Central memory CD8-positive, alpha-beta T cell (primary cell): ENCODE measurements around the gene DTNBP1.

Experiments
- ATAC-seq: fragments of 150-1000 bp; cut with Tn5 transposase; replicated peaks from 2 replicates; pipeline ENCODE4 v1.10.0; 2022; ENCODE audit warnings: mild to moderate bottlenecking, moderate FRiP score, moderate number of reproducible peaks; ENCODE audit not compliant: poor library complexity, severe bottlenecking; ENCODE audit errors: extremely low read depth
- DNase-seq, 2 donors: peaks; one replicate each; pipeline ENCODE4 v3.0.0; 2021; ENCODE audit warnings: low spot score in 2 of 2
- H3K27ac Mint-ChIP-seq: one replicate; pipeline ENCODE4 v1.8.0; 2022; ENCODE audit warnings: low read depth, mild to moderate bottlenecking, moderate library complexity, mixed read lengths
- H3K27me3 Mint-ChIP-seq: one replicate; pipeline ENCODE4 v1.8.0; 2022; ENCODE audit warnings: mixed read lengths
- H3K36me3 Mint-ChIP-seq: one replicate; pipeline ENCODE4 v1.8.0; 2022; ENCODE audit warnings: mild to moderate bottlenecking, moderate library complexity, mixed read lengths; ENCODE audit not compliant: insufficient read depth
- H3K4me1 Mint-ChIP-seq: one replicate; pipeline ENCODE4 v1.8.0; 2022; ENCODE audit warnings: mixed read lengths
- H3K4me3 Mint-ChIP-seq: one replicate; pipeline ENCODE4 v1.8.0; 2022; ENCODE audit warnings: mild to moderate bottlenecking, moderate library complexity, mixed read lengths
- H3K9me3 Mint-ChIP-seq: one replicate; pipeline ENCODE4 v1.8.0; 2022; ENCODE audit warnings: mixed read lengths

DTNBP1 gene

GRCh38 chr6:15629487-15629886 lies 33.3 kb downstream of the DTNBP1 start:
- H3K9me3 Mint-ChIP-seq, result no peaks in the 10 kb centered on the region
- peak overlapping the region; percentile 12 for H3K27ac Mint-ChIP-seq
- ATAC-seq (no peak), DNase-seq (no peak)
- H3K36me3 Mint-ChIP-seq, result no peaks in the 10 kb centered on the region
- no peak overlapping the region for H3K4me3 Mint-ChIP-seq
- no peaks in the 10 kb centered on the region for H3K27me3 Mint-ChIP-seq
- H3K4me1 Mint-ChIP-seq, result peaks cover 45% of the 10 kb centered on the region

GRCh38 chr6:15628499-15629131 lies 34.2 kb downstream of the DTNBP1 start:
- H3K4me1 Mint-ChIP-seq, result peaks cover 44% of the 10 kb centered on the region
- ATAC-seq, result peak; percentile 72
- peak overlapping the region; percentile 62 for H3K27ac Mint-ChIP-seq
- DNase-seq, result no peak
- peak overlapping the region; percentile 23 for H3K4me3 Mint-ChIP-seq
- no peaks in the 10 kb centered on the region for H3K27me3 Mint-ChIP-seq
- no peaks in the 10 kb centered on the region for H3K36me3 Mint-ChIP-seq
- H3K9me3 Mint-ChIP-seq, result no peaks in the 10 kb centered on the region

- no peak overlapping the region for H3K27ac Mint-ChIP-seq
- ATAC-seq, result no peak
- H3K4me1 Mint-ChIP-seq, result peaks cover 39% of the 10 kb centered on the region
- H3K27me3 Mint-ChIP-seq, result no peaks in the 10 kb centered on the region
- peak overlapping the region; percentile 13 for H3K4me3 Mint-ChIP-seq
- no peaks in the 10 kb centered on the region for H3K36me3 Mint-ChIP-seq
- no peaks in the 10 kb centered on the region for H3K9me3 Mint-ChIP-seq
- no peak for DNase-seq
Measured at GRCh38 chr6:15627821-15628220, 35.0 kb downstream of the DTNBP1 start.

- H3K4me3 Mint-ChIP-seq, result peak overlapping the region; percentile 13
- H3K9me3 Mint-ChIP-seq, result no peaks in the 10 kb centered on the region
- DNase-seq, result no peak
- no peaks in the 10 kb centered on the region for H3K36me3 Mint-ChIP-seq
- H3K4me1 Mint-ChIP-seq, result peaks cover 37% of the 10 kb centered on the region
- ATAC-seq, result no peak
- no peaks in the 10 kb centered on the region for H3K27me3 Mint-ChIP-seq
- H3K27ac Mint-ChIP-seq, result no peak overlapping the region
Measured at GRCh38 chr6:15626878-15627674, 35.8 kb downstream of the DTNBP1 start.

GRCh38 chr6:15626160-15626559 lies 36.7 kb downstream of the DTNBP1 start:
- Mint-ChIP-seq H3K9me3 (no peaks in the 10 kb centered on the region), H3K4me3 (no peak overlapping the region), H3K27ac (no peak overlapping the region), H3K27me3 (no peaks in the 10 kb centered on the region), H3K4me1 (peaks cover 39% of the 10 kb centered on the region), H3K36me3 (no peaks in the 10 kb centered on the region)
- DNase-seq (no peak), ATAC-seq (no peak)

GRCh38 chr6:15623276-15624116 lies 39.3 kb downstream of the DTNBP1 start:
- peaks cover 36% of the 10 kb centered on the region for H3K4me1 Mint-ChIP-seq
- DNase-seq (no peak), ATAC-seq (no peak)
- no peaks in the 10 kb centered on the region for H3K9me3 Mint-ChIP-seq
- no peak overlapping the region for H3K4me3 Mint-ChIP-seq
- H3K27ac Mint-ChIP-seq, result no peak overlapping the region
- H3K27me3 Mint-ChIP-seq, result no peaks in the 10 kb centered on the region
- H3K36me3 Mint-ChIP-seq, result no peaks in the 10 kb centered on the region

- Mint-ChIP-seq H3K4me1 (peaks cover 38% of the 10 kb centered on the region), H3K9me3 (no peaks in the 10 kb centered on the region), H3K36me3 (peaks cover under 1% of the 10 kb centered on the region), H3K27me3 (no peaks in the 10 kb centered on the region), H3K27ac (peak overlapping the region; percentile 39), H3K4me3 (no peak overlapping the region)
- no peak for DNase-seq
- no peak for ATAC-seq
Measured at GRCh38 chr6:15622045-15622740, 40.6 kb downstream of the DTNBP1 start.

- Mint-ChIP-seq H3K4me3 (no peak overlapping the region), H3K4me1 (peaks cover 38% of the 10 kb centered on the region), H3K9me3 (no peaks in the 10 kb centered on the region), H3K36me3 (peaks cover 2% of the 10 kb centered on the region), H3K27me3 (no peaks in the 10 kb centered on the region), H3K27ac (peak overlapping the region; percentile 39)
- no peak for ATAC-seq
- DNase-seq, result no peak
Measured at GRCh38 chr6:15621203-15622044, 41.4 kb downstream of the DTNBP1 start.

GRCh38 chr6:15620611-15621010 lies 42.2 kb downstream of the DTNBP1 start:
- H3K4me3 Mint-ChIP-seq, result no peak overlapping the region
- no peak for DNase-seq
- H3K27me3 Mint-ChIP-seq, result no peaks in the 10 kb centered on the region
- ATAC-seq, result no peak
- H3K9me3 Mint-ChIP-seq, result no peaks in the 10 kb centered on the region
- H3K36me3 Mint-ChIP-seq, result peaks cover 2% of the 10 kb centered on the region
- peaks cover 39% of the 10 kb centered on the region for H3K4me1 Mint-ChIP-seq
- H3K27ac Mint-ChIP-seq, result no peak overlapping the region

GRCh38 chr6:15619330-15619729 lies 43.5 kb downstream of the DTNBP1 start:
- Mint-ChIP-seq H3K4me3 (no peak overlapping the region), H3K4me1 (peaks cover 42% of the 10 kb centered on the region), H3K36me3 (peaks cover 7% of the 10 kb centered on the region), H3K9me3 (no peaks in the 10 kb centered on the region), H3K27ac (no peak overlapping the region), H3K27me3 (no peaks in the 10 kb centered on the region)
- DNase-seq, result no peak
- no peak for ATAC-seq

- H3K27me3 Mint-ChIP-seq, result no peaks in the 10 kb centered on the region
- no peak for ATAC-seq
- peak overlapping the region; percentile 33 for H3K27ac Mint-ChIP-seq
- no peak overlapping the region for H3K4me3 Mint-ChIP-seq
- H3K4me1 Mint-ChIP-seq, result peaks cover 48% of the 10 kb centered on the region
- DNase-seq, result no peak
- H3K9me3 Mint-ChIP-seq, result no peaks in the 10 kb centered on the region
- peaks cover 9% of the 10 kb centered on the region for H3K36me3 Mint-ChIP-seq
Measured at GRCh38 chr6:15618685-15619084, 44.1 kb downstream of the DTNBP1 start.
